GM19043 (cell line): Measurements from ENCODE around the gene FAM32A.

ENCODE experiments used
- ATAC-seq: cut with Tn5 transposase; IDR thresholded peaks from one replicate; pipeline ENCODE4 v1.9.1; 2021; ENCODE audit warnings: low read depth; ENCODE audit not compliant: unreplicated experiment

FAM32A gene

GRCh38 chr19:16200038-16201010, 15.1 kb downstream of the FAM32A start:
- ATAC-seq: no peak

GRCh38 chr19:16201011-16201391, 15.8 kb downstream of the FAM32A start:
- ATAC-seq: no peak

- ATAC-seq: no peak
These were observed 17.4 kb downstream of the FAM32A start for GRCh38 chr19:16202320-16203255.

- ATAC-seq: no peak
These were observed 18.2 kb downstream of the FAM32A start for GRCh38 chr19:16203256-16204004.

GRCh38 chr19:16204005-16204294, 18.7 kb downstream of the FAM32A start:
- no peak for ATAC-seq

DNA sequence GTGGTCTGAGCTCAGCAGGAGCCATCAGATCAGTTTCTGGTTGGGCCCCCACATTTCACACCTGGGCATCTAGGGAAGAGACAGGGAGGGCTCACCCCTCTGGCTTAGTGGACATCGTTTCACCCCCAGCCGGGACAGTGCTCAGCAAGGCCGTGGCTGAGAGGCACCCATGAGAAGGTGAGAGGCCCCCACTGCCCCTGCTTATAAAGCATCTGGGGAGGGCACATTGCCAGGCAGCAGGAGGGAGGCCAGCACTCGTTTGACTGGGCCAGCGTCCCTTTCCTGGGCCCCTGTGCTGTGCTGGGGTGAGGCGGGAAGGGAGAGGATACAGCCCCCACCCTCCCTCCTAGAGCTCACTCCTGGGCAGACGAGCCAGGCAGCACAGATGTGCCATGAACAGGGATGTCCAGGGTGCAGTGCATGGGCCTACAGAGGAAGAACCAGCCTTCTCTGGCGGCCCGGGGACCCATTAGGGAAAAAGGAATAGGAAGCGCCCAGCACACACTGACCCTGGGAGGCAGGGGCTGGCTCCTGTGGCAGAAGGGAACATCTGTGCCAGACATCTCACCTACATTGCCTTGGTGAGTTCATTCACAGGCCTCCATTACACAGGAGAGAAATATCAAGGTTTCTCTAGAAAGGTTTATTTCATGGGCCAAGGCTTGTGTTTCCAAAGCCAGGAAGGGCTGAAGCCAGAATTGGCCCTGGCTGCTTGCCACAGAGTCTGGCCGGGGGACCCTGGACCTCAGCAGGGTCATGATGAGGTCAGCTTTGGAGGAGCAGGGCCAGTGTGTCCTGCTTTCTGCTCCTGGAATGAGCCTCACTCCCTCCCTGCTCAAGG, 20.2 kb downstream of the FAM32A start:
- ATAC-seq: no peak

DNA sequence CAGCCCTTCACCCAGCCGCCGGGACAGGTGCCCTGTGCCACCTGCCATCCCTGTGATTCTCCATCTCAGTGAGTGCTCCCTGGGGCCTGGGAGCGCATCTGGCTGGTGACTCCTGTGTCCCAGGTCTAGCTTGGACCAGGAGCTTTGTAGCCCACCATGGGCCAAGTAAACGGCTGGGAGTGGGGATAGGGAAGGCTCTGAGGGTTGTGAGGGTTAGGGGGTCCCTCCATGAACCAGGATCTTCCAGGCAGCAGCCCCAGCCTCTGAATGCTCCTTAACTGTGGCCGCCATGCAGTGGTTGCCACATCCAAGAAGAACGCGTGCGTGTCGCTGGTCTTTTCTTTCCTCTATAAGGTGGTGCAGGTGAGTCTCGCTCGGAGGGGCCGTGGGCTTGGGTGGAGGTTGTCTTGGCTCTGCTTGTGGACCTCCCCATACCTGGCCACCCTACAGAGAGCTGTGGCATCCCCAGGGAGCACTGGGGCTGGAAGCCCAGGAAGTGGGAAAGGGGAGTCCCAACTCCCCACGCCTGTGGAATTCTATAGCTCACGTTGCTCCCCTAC, 20.9 kb downstream of the FAM32A start:
- no peak for ATAC-seq

DNA sequence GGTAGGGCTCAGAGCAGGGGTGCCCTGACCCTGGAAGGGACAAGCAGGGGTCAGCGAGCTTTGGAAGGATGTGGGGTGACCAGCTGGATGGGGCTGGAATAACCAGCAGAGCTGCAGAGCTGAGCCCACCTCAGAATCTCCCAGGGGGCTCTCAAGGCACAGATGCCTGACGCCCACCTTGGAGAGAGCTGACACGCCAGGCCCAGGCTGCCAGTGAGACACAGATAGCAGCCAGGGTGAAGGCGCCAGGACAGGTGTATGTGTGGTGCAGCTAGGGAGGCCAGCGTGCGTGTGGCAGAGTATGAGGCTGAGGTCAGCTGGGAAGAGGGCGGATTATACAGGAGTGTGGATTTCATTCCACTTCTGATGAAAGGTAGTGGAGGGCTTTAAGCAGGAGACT, 21.4 kb downstream of the FAM32A start:
- no peak for ATAC-seq

GRCh38 chr19:16207063-16207462, 21.9 kb downstream of the FAM32A start:
- ATAC-seq: no peak

GRCh38 chr19:16207490-16208025, 22.3 kb downstream of the FAM32A start:
- ATAC-seq: no peak

DNA sequence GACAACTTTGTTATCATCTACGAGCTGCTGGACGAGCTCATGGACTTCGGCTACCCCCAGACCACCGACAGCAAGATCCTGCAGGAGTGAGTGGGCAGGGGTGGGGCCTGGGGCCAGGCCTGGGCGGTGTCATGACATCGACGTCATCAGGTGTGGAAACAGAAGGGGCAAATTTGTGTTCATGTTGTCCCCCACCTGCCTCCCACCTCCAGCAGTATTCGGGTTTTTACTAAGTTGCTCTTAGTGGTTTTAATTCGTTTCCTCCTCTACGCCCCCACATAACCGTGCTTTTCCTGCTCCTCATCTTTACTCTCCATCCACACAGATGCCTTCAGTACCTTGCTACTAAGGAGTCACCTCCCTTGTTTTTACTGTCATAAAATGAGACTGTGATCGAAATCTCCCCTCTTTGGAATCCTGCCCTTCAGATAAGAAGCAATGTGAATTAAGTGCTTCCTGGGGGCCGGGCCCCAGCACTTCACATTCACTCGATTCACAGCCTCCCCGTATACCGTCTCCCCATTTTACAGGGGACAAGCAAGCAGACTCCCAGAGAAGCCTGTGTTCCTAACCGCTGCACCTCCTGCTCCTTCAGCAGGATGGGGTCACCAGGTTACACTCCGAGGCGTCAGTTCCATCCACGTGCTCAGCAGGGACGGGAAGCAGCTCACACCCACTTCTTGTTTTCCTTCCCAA, 23.0 kb downstream of the FAM32A start:
- no peak for ATAC-seq

DNA sequence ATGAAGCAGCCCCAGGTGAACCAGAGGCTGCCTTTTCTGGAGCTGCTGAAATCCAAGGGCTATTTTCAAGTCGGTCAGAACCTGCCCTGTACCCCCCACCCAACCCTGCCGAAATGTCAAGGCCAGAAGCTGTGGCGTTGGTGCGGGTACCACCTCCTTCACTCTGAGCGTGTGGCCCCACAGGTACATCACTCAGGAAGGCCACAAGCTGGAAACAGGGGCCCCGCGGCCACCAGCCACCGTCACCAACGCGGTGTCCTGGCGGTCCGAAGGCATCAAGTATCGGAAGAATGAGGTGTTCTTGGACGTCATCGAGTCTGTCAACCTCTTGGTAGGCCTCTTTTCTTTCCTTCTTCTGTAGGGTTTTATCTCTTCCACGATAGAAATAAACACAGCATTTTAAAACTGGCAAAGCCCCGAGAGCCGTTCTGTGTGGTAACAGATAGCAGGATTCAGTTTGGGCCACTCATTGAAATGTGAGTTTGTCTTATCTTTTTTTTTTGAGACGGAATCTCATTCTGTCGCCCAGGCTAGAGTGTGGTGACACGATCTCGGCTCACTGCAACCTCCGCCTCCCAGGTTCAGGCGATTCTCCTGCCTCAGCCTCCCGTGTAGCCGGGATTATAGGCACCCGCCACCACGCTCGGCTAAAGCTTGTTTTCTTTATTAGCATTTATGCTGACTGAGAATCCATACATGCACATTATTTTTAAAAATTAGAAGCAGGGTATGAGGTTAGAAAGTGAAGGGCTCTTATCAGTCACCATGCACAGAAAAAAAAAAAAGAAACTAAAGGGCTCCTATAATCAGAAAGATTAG, 23.8 kb downstream of the FAM32A start:
- ATAC-seq: no peak

DNA sequence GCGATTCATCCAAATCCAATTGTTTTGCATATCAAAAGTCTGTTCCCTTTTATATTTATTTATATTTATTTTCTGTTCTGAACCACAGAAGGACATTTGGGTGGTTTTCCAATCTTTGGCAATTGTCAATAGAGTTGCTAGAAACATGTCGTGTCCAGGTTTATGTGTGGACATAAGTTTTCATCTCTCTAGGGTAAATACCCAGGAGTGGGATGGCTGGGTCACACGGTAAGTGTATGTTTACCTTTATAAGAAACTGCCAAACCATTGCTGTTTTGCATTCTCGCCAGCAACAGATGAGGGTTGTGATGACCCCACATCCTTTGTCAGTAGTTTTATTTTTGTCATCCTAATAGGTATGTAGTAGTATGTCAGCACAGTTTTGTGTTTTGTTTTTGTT, 25.0 kb downstream of the FAM32A start:
- no peak for ATAC-seq

DNA sequence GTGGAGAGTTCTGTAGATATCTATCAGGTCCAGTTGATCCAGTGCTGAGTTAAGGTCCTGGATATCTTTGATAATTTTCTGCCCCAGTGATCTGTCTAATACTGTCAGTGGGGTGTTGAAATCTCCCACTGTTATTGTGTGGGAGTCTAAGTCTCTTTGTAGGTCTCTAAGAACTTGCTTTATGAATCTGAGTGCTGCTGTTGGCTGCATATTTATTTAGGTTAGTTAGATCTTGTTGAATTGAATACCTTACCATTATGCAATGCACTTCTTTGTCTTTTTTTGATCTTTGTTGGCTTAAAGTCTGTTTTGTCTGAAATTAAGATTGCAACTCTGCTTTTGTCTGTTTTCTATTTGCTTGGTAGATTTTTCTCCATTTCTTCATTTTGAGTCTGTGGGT, 27.9 kb downstream of the FAM32A start:
- ATAC-seq: no peak

DNA sequence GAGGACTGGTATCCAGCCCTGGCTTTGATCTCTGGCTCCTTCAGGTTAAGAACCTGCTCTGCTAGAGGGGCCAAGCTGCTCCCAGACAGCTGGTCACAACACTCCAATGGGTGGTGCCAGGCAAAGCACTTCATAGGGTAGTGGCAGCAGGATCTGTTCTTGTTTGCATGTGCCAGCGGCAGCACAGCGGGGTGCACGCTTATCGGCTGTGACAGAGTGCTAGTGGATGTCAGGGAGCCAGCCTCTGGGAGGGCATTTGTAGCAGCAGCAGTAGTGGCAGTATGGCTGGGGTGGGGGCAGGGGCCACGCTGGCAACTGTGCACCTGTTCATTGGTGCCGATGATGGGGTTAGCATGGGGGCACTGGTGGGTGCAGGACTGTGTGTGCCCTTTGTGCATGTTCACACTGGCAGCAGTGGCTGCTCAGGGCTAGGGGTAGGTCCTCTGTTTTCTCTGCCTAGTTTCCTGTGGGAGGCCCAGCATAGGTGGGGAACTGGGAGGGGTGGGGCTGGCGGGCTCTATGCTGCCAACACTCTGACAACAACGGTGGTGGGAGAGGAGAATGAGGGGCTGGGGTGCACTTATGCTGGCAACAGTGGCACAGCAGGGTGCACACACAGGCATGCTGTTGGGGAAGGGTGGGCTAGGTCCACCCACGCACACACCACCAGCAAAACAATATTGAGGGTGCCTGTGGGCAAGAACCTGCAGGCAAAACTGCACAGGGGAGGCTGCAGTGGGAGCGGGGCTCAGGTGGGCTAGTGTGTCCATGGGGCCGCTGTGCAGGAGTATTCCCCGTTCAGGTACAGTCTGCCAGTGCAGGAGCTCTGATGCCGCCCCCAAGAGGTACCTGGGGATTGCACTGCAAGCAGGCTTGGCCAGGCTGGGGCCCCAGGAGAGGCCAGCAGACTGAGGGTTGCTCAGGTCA, 31.8 kb downstream of the FAM32A start:
- ATAC-seq: no peak

DNA sequence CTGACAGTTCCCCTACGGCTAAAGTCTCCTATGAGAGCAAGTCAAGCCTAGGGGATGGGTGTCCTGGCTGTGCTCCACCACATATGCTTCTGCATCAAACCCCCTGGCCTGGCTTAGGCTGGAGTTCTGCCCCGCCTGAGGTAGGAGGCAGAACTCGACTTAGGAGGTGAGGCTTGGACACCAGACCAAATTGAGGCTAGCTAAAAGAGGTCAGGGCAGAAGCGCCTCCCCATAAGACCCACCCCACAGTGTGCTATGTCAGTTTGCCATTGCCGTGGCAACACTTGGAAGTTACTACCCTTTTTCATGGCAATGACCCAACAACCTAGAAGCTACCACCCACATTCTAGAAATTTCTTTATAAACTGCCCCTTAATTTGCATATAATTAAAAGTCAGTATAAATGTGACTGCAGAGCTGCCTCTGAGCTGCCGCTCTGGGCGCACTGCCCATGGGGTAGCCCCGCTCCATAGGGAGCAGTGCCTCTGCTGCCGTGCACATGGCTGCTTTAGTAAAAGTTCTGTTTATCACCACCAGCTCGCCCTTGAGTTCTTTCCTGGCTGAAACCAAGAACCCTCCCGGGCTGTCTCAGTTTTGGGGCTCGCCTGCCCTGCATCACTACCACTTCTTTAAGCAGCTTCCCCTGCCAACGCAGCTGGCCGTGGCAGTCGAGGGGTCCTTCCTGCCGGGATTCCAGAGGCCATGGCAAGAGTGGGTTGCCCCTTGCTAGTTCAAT, 32.7 kb downstream of the FAM32A start:
- no peak for ATAC-seq
